Gastrocnemius medialis (tissue), 4 donors: ENCODE data around the gene TMEM121. TPM values are rescaled to one million over a fixed set of nuclear protein-coding genes. Genes with fewer than 3 reads are reported as not detected.

Experiments used
- total RNA-seq, 4 donors: library from RNA; depleted of rRNA; stranded (reverse); fragments of >200 nt; gene quantifications; one replicate each; pipeline versions ENCODE4 v1.1.0 to v1.2.3, GENCODE V29; 2016

Gene TMEM121
- total RNA-seq, 4 donors from 2014 or later: 1.1 to 1.2 TPM; not detected in 2

Other genes with a start within 250 kb of the TMEM121 start
- 10 to 100 TPM; 19.5 to 27.4 (median 21.4) TPM for gene BRF1, start 225.6 kb upstream of the TMEM121 start, total RNA-seq
- 100 to 1,000 TPM in 1 of 4 donors, 10 to 100 TPM in 3; 81.0 to 115 (median 93.1) TPM for gene PACS2, start 211.8 kb upstream of the TMEM121 start, total RNA-seq
- gene TEX22, start 128.0 kb upstream of the TMEM121 start, total RNA-seq: not detected
- gene MTA1, start 106.8 kb upstream of the TMEM121 start, total RNA-seq: 10 to 100 TPM; 18.2 to 30.8 (median 28.2) TPM
- gene CRIP2, start 51.8 kb upstream of the TMEM121 start, total RNA-seq: 10 to 100 TPM; 31.4 to 47.1 (median 38.8) TPM
- 1 to 10 TPM; 2.6 to 7.6 (median 5.3) TPM for gene CRIP1, start 39.7 kb upstream of the TMEM121 start, total RNA-seq
- gene TEDC1, start 35.3 kb upstream of the TMEM121 start, total RNA-seq: 1 to 10 TPM in 2 of 4 donors, under 1 TPM in 2; 0.97 to 4.2 (median 2.2) TPM